Endothelial cell (in vitro differentiated cells): Measurements from ENCODE around the gene RABL2B. TPM values are rescaled to one million over a fixed set of nuclear protein-coding genes. Genes with fewer than 3 reads are reported as not detected.
A peak's percentile ranks its signal among the peaks of the same experiment; 100 is the strongest.

Experiments
- DNase-seq: peaks from one replicate; pipeline ENCODE4 v3.0.0; 2021; ENCODE audit warnings: low spot score
- H3K27ac Mint-ChIP-seq: one replicate; pipeline ENCODE4 v1.8.0; 2021; ENCODE audit warnings: mixed read lengths, inconsistent platforms; ENCODE audit not compliant: unreplicated experiment
- H3K27me3 Mint-ChIP-seq: one replicate; pipeline ENCODE4 v1.8.0; 2021; ENCODE audit warnings: mild to moderate bottlenecking, moderate library complexity, mixed read lengths, inconsistent platforms; ENCODE audit not compliant: unreplicated experiment
- H3K36me3 Mint-ChIP-seq: one replicate; pipeline ENCODE4 v1.8.0; 2021; ENCODE audit warnings: mild to moderate bottlenecking, low read depth, mixed read lengths, inconsistent platforms; ENCODE audit not compliant: unreplicated experiment
- H3K4me1 Mint-ChIP-seq: one replicate; pipeline ENCODE4 v1.8.0; 2021; ENCODE audit warnings: mild to moderate bottlenecking, mixed read lengths, inconsistent platforms; ENCODE audit not compliant: unreplicated experiment
- H3K4me3 Mint-ChIP-seq: one replicate; pipeline ENCODE4 v1.8.0; 2021; ENCODE audit warnings: mild to moderate bottlenecking, mixed read lengths, inconsistent platforms; ENCODE audit not compliant: unreplicated experiment
- H3K9me3 Mint-ChIP-seq: one replicate; pipeline ENCODE4 v1.8.0; 2021; ENCODE audit warnings: mixed read lengths, inconsistent platforms; ENCODE audit not compliant: unreplicated experiment
- CTCF ChIP-seq: fragments of 200-600 bp; sonication (generic); IDR thresholded peaks from one replicate; pipeline ENCODE4 v1.5.0; 2021; ENCODE audit warnings: antibody characterized with exemption; ENCODE audit not compliant: unreplicated experiment
- total RNA-seq: library from RNA; stranded (reverse); fragmentation: NEBNext Ultra II Directional; extraction: Animal tissue kit (Norgen Biotek cat#: 25700); gene quantifications from one replicate; pipeline ENCODE4 v1.2.1, GENCODE V29; 2021; ENCODE audit not compliant: unreplicated experiment

Gene RABL2B
- total RNA-seq, 1 donor from 2014 or later: 31.1 TPM

- Mint-ChIP-seq H3K27me3 (peaks cover 59% of the 10 kb centered on the region), H3K4me1 (peaks cover 16% of the 10 kb centered on the region), H3K9me3 (no peaks in the 10 kb centered on the region), H3K4me3 (no peak overlapping the region), H3K36me3 (peaks cover 60% of the 10 kb centered on the region), H3K27ac (peak overlapping the region; percentile 72)
- no peak for TF ChIP-seq CTCF
- DNase-seq: no peak
These were observed 54.9 kb downstream of the RABL2B start for GRCh38 chr22:50728523-50728931.

- DNase-seq: no peak
- TF ChIP-seq CTCF: no peak
- H3K36me3 Mint-ChIP-seq: peaks cover 64% of the 10 kb centered on the region
- H3K27ac Mint-ChIP-seq: peak overlapping the region; percentile 80
- peak overlapping the region; percentile 84 for H3K4me3 Mint-ChIP-seq
- H3K4me1 Mint-ChIP-seq: peaks cover 18% of the 10 kb centered on the region
- H3K9me3 Mint-ChIP-seq: no peaks in the 10 kb centered on the region
- peaks cover 62% of the 10 kb centered on the region for H3K27me3 Mint-ChIP-seq
These were observed 55.5 kb downstream of the RABL2B start for GRCh38 chr22:50727678-50728522.

GRCh38 chr22:50726643-50727340 lies 56.6 kb downstream of the RABL2B start:
- Mint-ChIP-seq H3K4me1 (peaks cover 24% of the 10 kb centered on the region), H3K27me3 (peaks cover 63% of the 10 kb centered on the region), H3K27ac (peak overlapping the region; percentile 80), H3K9me3 (no peaks in the 10 kb centered on the region), H3K36me3 (peaks cover 65% of the 10 kb centered on the region), H3K4me3 (peak overlapping the region; percentile 84)
- TF ChIP-seq CTCF: no peak
- DNase-seq: no peak

GRCh38 chr22:50725597-50725996 lies 57.8 kb downstream of the RABL2B start:
- H3K4me1 Mint-ChIP-seq: peaks cover 24% of the 10 kb centered on the region
- DNase-seq: no peak
- peak overlapping the region; percentile 69 for H3K4me3 Mint-ChIP-seq
- peaks cover 63% of the 10 kb centered on the region for H3K27me3 Mint-ChIP-seq
- no peak overlapping the region for H3K27ac Mint-ChIP-seq
- TF ChIP-seq CTCF: no peak
- peaks cover 65% of the 10 kb centered on the region for H3K36me3 Mint-ChIP-seq
- no peaks in the 10 kb centered on the region for H3K9me3 Mint-ChIP-seq

- no peak for TF ChIP-seq CTCF
- H3K36me3 Mint-ChIP-seq: peaks cover 60% of the 10 kb centered on the region
- no peak for DNase-seq
- H3K9me3 Mint-ChIP-seq: no peaks in the 10 kb centered on the region
- peaks cover 57% of the 10 kb centered on the region for H3K27me3 Mint-ChIP-seq
- peaks cover 18% of the 10 kb centered on the region for H3K4me1 Mint-ChIP-seq
- H3K4me3 Mint-ChIP-seq: no peak overlapping the region
- no peak overlapping the region for H3K27ac Mint-ChIP-seq
These were observed 58.8 kb downstream of the RABL2B start for GRCh38 chr22:50724616-50725015.
